Muscle of arm (tissue), 12 donors: Measurements from ENCODE around the gene SDHA. TPM values are rescaled to one million over a fixed set of nuclear protein-coding genes. Genes with fewer than 3 reads are reported as not detected.
"Not testable (repeated sequence)": the region's sequence is repeated elsewhere in the genome, so short reads cannot be mapped to it uniquely, and the experiment has no call there.

ENCODE experiments used
- DNase-seq: peaks from one replicate; pipeline ENCODE4 v3.0.0-alpha.2; 2013
- polyA plus RNA-seq, 12 donors: library from polyadenylated mRNA; unstranded; fragments of 120-200 nt; gene quantifications; one replicate each; pipeline ENCODE4 v1.2.1, GENCODE V29; 2013; ENCODE audit not compliant: insufficient read length in 12 of 12

SDHA gene
- polyA plus RNA-seq, 12 donors: 76.2 to 112 (median 92.8) TPM; not detected in 1

GRCh38 chr5:195401-196160 lies 22.5 kb upstream of the SDHA start:
- DNase-seq: no peak

GRCh38 chr5:196350-196749 lies 21.8 kb upstream of the SDHA start:
- no peak for DNase-seq

GRCh38 chr5:197031-197430 lies 21.1 kb upstream of the SDHA start:
- DNase-seq: not testable (repeated sequence)

- DNase-seq: no peak
Measured at GRCh38 chr5:197892-198489, 20.1 kb upstream of the SDHA start.

- no peak for DNase-seq
Measured at GRCh38 chr5:198516-199196, 19.5 kb upstream of the SDHA start.

- no peak for DNase-seq
Measured at GRCh38 chr5:199197-199949, 18.7 kb upstream of the SDHA start.

GRCh38 chr5:199950-200645 lies 18.0 kb upstream of the SDHA start:
- no peak for DNase-seq

- DNase-seq: no peak
Measured at GRCh38 chr5:200985-201384, 17.1 kb upstream of the SDHA start.

- no peak for DNase-seq
Measured at GRCh38 chr5:201672-202071, 16.4 kb upstream of the SDHA start.

GRCh38 chr5:203246-203930 lies 14.7 kb upstream of the SDHA start:
- DNase-seq: no peak

- no peak for DNase-seq
Measured at GRCh38 chr5:204001-204400, 14.1 kb upstream of the SDHA start.

- no peak for DNase-seq
Measured at GRCh38 chr5:204462-204861, 13.7 kb upstream of the SDHA start.

GRCh38 chr5:204966-205670 lies 13.0 kb upstream of the SDHA start:
- no peak for DNase-seq

- DNase-seq: no peak
Measured at GRCh38 chr5:206406-206805, 11.7 kb upstream of the SDHA start.

GRCh38 chr5:206927-207536 lies 11.1 kb upstream of the SDHA start:
- no peak for DNase-seq

- no peak for DNase-seq
Measured at GRCh38 chr5:207599-207998, 10.5 kb upstream of the SDHA start.

GRCh38 chr5:208449-209114 lies 9.5 kb upstream of the SDHA start:
- DNase-seq: no peak

- no peak for DNase-seq
Measured at GRCh38 chr5:213803-214395, 4.2 kb upstream of the SDHA start.

GRCh38 chr5:215256-215655 lies 2.9 kb upstream of the SDHA start:
- not testable (repeated sequence) for DNase-seq
